GM10248 (cell line): Measurements from ENCODE around the gene SLC30A4.

Experiments used
- CTCF ChIA-PET: fragments of 300-600 bp; sonication (Branson Sonifier 250); formaldehyde crosslinking; extraction: SDS; loops from one replicate; lab custom pipeline; 2021; ENCODE audit warnings: antibody characterized with exemption; lab: Yijun Ruan, JAX
- POLR2A ChIA-PET: fragments of 350-650 bp; sonication (Branson Sonifier 250); formaldehyde crosslinking; extraction: SDS; loops from one replicate; lab custom pipeline; 2020; ENCODE audit warnings: antibody characterized with exemption; lab: Yijun Ruan, JAX
- DNase-seq: peaks from one replicate; pipeline ENCODE4 v3.0.0; 2012; ENCODE audit errors: extremely low spot score
- TF ChIP-seq, protein P1 (sequence below): IDR thresholded peaks from 2 replicates; pipeline ENCODE4 v1.5.1; 2012; ENCODE audit warnings: mild to moderate bottlenecking, low read depth; ENCODE audit errors: extremely low read depth, missing control alignments, control extremely low read depth

SLC30A4 gene

GRCh38 chr15:45441036-45441435, 81.5 kb downstream of the SLC30A4 start:
- POLR2A ChIA-PET = no interaction called here
- no peak for DNase-seq
- TF ChIP-seq, protein P1, sequence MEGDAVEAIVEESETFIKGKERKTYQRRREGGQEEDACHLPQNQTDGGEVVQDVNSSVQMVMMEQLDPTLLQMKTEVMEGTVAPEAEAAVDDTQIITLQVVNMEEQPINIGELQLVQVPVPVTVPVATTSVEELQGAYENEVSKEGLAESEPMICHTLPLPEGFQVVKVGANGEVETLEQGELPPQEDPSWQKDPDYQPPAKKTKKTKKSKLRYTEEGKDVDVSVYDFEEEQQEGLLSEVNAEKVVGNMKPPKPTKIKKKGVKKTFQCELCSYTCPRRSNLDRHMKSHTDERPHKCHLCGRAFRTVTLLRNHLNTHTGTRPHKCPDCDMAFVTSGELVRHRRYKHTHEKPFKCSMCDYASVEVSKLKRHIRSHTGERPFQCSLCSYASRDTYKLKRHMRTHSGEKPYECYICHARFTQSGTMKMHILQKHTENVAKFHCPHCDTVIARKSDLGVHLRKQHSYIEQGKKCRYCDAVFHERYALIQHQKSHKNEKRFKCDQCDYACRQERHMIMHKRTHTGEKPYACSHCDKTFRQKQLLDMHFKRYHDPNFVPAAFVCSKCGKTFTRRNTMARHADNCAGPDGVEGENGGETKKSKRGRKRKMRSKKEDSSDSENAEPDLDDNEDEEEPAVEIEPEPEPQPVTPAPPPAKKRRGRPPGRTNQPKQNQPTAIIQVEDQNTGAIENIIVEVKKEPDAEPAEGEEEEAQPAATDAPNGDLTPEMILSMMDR = no peak
- CTCF ChIA-PET = interaction anchor here (1.0 to 3.9 kb wide), 3 partner anchors 11 to 39 kb away, joined by 3 to 24 read pairs (median 10); a partner anchor contains a TSS

- CTCF ChIA-PET = interaction anchor here (0.9 to 6.5 kb wide), 5 partner anchors 10 to 321 kb away, joined by 3 to 46 read pairs (median 8); no protein-coding TSS in a partner anchor
- POLR2A ChIA-PET = no interaction called here
- TF ChIP-seq, protein P1 = no peak
- no peak for DNase-seq
Measured at GRCh38 chr15:45439521-45440260, 82.9 kb downstream of the SLC30A4 start.

DNA sequence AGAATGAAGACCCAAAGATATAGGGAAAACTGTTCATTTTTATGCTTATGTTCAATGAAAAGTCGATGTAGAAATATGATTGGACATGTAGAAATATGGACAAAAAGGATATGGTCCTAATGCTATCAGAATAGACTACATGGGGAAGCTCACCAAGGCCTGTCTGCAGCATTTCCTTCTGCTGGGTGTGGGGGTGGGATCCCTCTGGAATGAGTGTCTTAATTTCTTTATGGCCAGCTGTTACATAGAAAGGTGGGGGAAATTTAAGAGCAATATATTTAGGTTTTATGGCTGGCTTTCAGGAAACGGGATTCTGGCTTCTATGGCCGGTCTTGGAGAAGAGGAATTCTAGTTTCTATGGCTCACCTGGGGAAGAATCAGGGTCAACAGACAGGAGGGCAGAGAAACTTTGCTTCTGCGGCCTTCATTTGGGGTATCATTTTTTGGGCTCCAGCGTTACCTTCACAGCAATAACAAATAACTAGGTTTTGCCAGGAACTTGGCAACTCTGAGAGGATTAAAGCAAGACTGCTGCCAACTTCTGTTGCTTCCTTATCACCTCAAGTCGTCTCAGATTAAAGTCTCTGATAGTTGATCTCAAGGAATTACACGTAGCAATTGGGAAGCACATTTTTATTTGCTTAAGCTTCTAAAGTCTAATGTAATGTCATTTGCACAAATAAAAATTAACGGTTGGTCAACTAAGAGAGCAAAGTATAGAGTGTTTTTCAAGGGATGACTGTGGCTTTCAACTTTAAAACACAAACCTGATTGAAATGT, 87.2 kb downstream of the SLC30A4 start:
- POLR2A ChIA-PET = no interaction called here
- CTCF ChIA-PET = interaction anchor here (1.5 to 6.5 kb wide), 3 partner anchors 16 to 33 kb away, joined by 4 to 46 read pairs (median 6); a partner anchor contains a TSS
- DNase-seq = no peak
- TF ChIP-seq, protein P1 = no peak

- POLR2A ChIA-PET = no interaction called here
- DNase-seq = no peak
- TF ChIP-seq, protein P1 = no peak
- CTCF ChIA-PET = interaction anchor here (1.9 to 6.5 kb wide), 3 partner anchors 15 to 24 kb away, joined by 4 to 120 read pairs (median 46); no protein-coding TSS in a partner anchor
Measured at GRCh38 chr15:45434078-45434567, 88.4 kb downstream of the SLC30A4 start.

DNA sequence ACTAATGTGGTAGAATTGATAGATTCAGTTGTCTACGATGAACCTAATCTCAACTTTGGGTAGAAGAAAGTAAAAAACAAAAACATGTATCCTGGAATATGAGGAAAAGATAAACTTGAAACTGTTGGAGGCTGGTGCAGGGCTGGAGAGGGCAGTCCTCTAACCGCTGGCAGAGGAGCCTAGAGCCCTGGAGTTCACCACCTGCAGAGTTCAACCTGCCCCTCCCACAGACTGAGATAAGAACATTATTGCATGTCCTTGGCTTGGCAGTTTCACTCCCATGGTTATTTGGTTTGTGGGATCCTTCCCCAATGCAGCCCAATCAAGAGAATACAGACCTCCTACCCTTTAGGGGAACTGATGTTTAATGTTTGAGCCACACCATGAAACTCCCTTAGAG, 91.0 kb downstream of the SLC30A4 start:
- ChIA-PET POLR2A (no interaction called here), CTCF (interaction anchor here (0.9 to 5.6 kb wide), 11 partner anchors 8 to 268 kb away, joined by 3 to 120 read pairs (median 6); no protein-coding TSS in a partner anchor)
- DNase-seq = no peak

More for the DNA sequence above, 91.0 kb downstream of the SLC30A4 start:
- TF ChIP-seq, protein P1 = no peak
